ELR (cell line): ENCODE measurements around the gene CASP8AP2.
"Not testable (repeated sequence)": the region's sequence is repeated elsewhere in the genome, so short reads cannot be mapped to it uniquely, and the experiment has no call there.

Source experiments
- DNase-seq: peaks from one replicate; pipeline ENCODE4 v3.0.0-alpha.2; 2015; ENCODE audit warnings: low read depth

Gene CASP8AP2

GRCh38 chr6:89887452-89888137 lies 57.9 kb downstream of the CASP8AP2 start:
- DNase-seq, result peak; percentile 2

GRCh38 chr6:89888138-89888514 lies 58.4 kb downstream of the CASP8AP2 start:
- no peak for DNase-seq

GRCh38 chr6:89888871-89889270 lies 59.2 kb downstream of the CASP8AP2 start:
- peak; percentile 47 for DNase-seq

- DNase-seq, result not testable (repeated sequence)
Measured at GRCh38 chr6:89890845-89891528, 61.3 kb downstream of the CASP8AP2 start.

DNA sequence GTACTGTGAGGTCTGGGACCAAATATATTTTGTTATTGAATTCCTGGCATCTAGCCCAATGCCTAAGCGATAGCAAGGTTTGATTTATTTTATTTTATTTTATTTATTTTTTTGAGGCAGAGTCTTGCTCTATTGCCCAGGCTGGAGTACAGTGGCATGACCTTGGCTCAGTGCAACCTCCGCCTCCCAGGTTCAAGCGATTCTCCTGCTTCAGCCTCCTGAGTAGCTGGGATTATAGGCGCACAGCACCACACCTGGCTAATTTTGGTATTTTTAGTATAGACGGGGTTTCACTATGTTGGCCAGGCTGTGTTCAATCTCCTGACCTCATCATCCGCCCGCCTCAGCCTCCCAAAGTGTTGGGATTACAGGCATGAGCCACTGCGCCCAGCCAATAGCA lies 62.9 kb downstream of the CASP8AP2 start:
- not testable (repeated sequence) for DNase-seq

DNA sequence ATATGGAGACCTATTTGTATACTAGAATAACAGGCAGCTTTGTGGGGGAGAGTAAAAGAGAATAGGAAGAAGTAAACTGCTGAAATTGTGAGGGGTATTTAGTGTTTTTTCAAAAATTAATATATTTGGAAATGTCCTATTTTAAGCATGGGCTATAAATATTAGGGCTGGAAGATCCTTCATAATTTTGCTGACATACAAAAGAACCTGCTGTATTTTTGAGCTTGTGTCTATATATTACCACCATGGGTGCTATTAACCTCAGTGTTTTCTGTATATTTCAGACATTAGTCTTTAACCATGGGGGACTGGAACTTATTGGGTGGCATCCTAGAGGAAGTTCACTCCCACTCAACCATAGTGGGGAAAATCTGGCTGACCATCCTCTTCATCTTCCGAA lies 64.5 kb downstream of the CASP8AP2 start, which contains the start of gene GJA10:
TSS of gene GJA10 (plus strand) at position 301 of the 400 bp plus-strand sequence. CDS start at position 301, 0 bp downstream.
- no peak for DNase-seq

GRCh38 chr6:89895276-89895874 lies 65.7 kb downstream of the CASP8AP2 start:
- DNase-seq, result peak; percentile 49

DNA sequence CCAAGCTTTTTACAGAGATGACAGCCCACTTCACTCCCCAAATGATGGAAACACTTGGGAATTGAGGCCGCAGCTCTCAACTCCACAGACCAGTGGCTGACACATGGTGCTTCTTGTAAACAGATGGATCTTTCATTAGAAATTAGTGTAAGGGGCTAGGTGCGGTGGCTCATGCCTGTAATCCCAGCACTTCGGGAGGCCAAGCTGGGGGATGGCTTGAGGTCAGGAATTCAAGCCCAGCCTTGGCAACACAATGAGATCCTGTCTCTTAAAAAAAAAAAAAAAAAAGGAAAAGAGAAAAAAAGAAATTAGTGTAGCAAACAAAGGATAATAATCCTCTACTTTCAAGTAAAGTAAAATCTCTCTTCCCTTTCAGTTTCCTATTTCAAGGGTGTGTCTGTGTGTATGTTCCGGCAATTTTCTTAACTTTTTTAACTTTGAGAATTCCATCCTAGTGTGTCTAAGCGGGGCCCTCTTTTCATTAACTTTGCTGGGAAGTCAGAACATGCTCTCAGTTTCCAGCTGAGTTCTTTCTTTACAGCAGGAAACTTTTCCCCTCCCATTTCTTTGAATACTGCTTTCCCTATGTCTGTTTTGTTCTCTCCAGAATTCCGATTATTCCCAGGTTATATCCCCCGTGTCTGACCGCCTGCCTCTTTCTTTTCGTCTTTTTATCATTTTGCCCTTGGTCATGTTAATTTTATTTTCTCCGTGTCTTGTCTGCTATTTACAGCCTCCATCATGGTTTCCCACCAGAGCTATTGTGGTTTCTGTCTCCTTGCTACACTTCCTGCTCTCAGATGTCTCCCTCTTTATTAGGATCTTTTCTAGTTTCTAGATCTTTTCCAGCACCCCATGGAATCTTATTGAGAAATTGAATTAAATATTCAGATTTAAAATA lies 80.6 kb downstream of the CASP8AP2 start:
- not testable (repeated sequence) for DNase-seq

DNA sequence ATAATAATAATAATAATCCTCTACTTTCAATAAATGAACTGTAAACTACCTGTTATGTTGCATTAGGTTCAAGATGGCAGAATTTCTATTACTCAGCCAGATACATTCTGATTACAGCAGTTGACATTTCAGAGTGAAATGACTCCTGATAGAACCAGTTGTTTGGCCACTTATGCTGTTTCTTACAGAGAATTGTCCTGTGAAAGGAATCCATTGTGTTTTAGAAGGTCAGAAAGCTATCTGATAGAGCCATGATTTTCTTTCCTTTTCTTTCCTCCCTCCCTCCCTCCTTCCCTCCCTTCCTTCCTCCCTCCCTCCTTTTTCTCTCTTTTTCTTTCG lies 81.2 kb downstream of the CASP8AP2 start:
- no peak for DNase-seq

GRCh38 chr6:89916136-89916920 lies 86.6 kb downstream of the CASP8AP2 start:
- no peak for DNase-seq

GRCh38 chr6:89917216-89917615 lies 87.5 kb downstream of the CASP8AP2 start:
- DNase-seq, result no peak

GRCh38 chr6:89917801-89918366 lies 88.2 kb downstream of the CASP8AP2 start:
- DNase-seq, result no peak
